GM19463 (cell line): ENCODE results near the gene FMR1NB.

Source experiments
- ATAC-seq: cut with Tn5 transposase; IDR thresholded peaks from one replicate; pipeline ENCODE4 v1.9.1; 2021; ENCODE audit warnings: mild to moderate bottlenecking, moderate library complexity; ENCODE audit not compliant: unreplicated experiment

Gene FMR1NB

GRCh38 chrX:148069759-148070503 lies 88.8 kb downstream of the FMR1NB start:
- ATAC-seq: peak; percentile 93

GRCh38 chrX:148070504-148070877 lies 89.4 kb downstream of the FMR1NB start:
- ATAC-seq: no peak
